GM12878 (cell line): Measurements from ENCODE around the gene ZNF678. TPM values are rescaled to one million over a fixed set of nuclear protein-coding genes. Genes with fewer than 3 reads are reported as not detected.

Source experiments
- ATAC-seq: fragments of 200-7000 bp; cut with Tn5 transposase; 3 replicates; pipeline ENCODE4 v1.9.1; 2020; ENCODE audit warnings: mild to moderate bottlenecking, moderate library complexity
- BruUV-seq: library from RNA; stranded (reverse); fragments of 400-500 nt; replicated peaks from 2 replicates; lab custom pipeline; 2021; lab: Mats Ljungman, UMichigan
- CTCF ChIA-PET: fragments of 300-600 bp; sonication (Branson Sonifier 250); formaldehyde crosslinking; extraction: SDS; loops from one replicate; lab custom pipeline; 2021; ENCODE audit warnings: inconsistent platforms; lab: Yijun Ruan, JAX
- POLR2A ChIA-PET: fragments of 350-600 bp; formaldehyde crosslinking; extraction: SDS; loops from one replicate; lab custom pipeline; 2021; ENCODE audit warnings: inconsistent platforms; lab: Charles Lee
- RAD21 ChIA-PET: fragments of 300-600 bp; sonication (Branson Sonifier 250); formaldehyde crosslinking; loops from one replicate; lab custom pipeline; 2023; ENCODE audit warnings: antibody characterized with exemption; ENCODE audit not compliant: unreplicated experiment; lab: Charles Lee
- SMC1A ChIA-PET: fragments of 300-600 bp; sonication (Branson Sonifier 250); formaldehyde crosslinking; loops from one replicate; lab custom pipeline; 2023; ENCODE audit not compliant: unreplicated experiment, uncharacterized antibody; lab: Charles Lee
- DNase-seq: peaks from one replicate; pipeline ENCODE4 v3.0.0-alpha.2; 2011; ENCODE audit warnings: low read depth, low spot score
- FAIRE-seq: peaks from 3 replicates; lab custom pipeline; 2011; peaks lifted over from hg19 to GRCh38; lab: Jason Lieb, UNC
- H2AFZ ChIP-seq: 2 replicates; pipeline ENCODE4 v1.6.0; 2011; ENCODE audit warnings: low read depth, low read length, control low read depth; ENCODE audit not compliant: control insufficient read depth
- H3K27ac ChIP-seq: 2 replicates; pipeline ENCODE4 v1.5.1; 2011; ENCODE audit warnings: control low read depth; ENCODE audit not compliant: control insufficient read depth, insufficient read depth
- H3K27me3 ChIP-seq, 2 experiments: replicated peaks in 1 of 2; 2 replicates each; pipeline versions ENCODE4 v1.6.0 to v1.6.1; 2011; ENCODE audit warnings: low read length in 1 of 2; ENCODE audit not compliant: control insufficient read depth in 2 of 2, insufficient read depth in 2 of 2
- H3K36me3 ChIP-seq, 2 experiments: 2 replicates each; pipeline ENCODE4 v1.5.1; 2011; ENCODE audit warnings: low read length in 1 of 2; ENCODE audit not compliant: control insufficient read depth in 2 of 2, insufficient read depth in 2 of 2
- H3K4me1 ChIP-seq: 2 replicates; pipeline ENCODE4 v1.6.1; 2011; ENCODE audit warnings: mild to moderate bottlenecking, low read length, moderate library complexity, mixed read lengths; ENCODE audit not compliant: control insufficient read depth, insufficient read depth
- H3K4me2 ChIP-seq: 2 replicates; pipeline ENCODE4 v1.6.0; 2011; ENCODE audit warnings: control low read depth; ENCODE audit not compliant: control insufficient read depth, insufficient read depth
- H3K4me3 ChIP-seq: fragments of 200-600 bp; sonication (generic); 2 replicates; pipeline ENCODE4 v1.5.1; 2016
- H3K79me2 ChIP-seq: 2 replicates; pipeline ENCODE4 v1.6.0; 2011; ENCODE audit warnings: low read length; ENCODE audit not compliant: control insufficient read depth, insufficient read depth
- H3K9ac ChIP-seq: 2 replicates; pipeline ENCODE4 v1.8.0; 2011; ENCODE audit warnings: low read length, control low read depth, mixed read lengths; ENCODE audit not compliant: control insufficient read depth, insufficient read depth
- H3K9me3 ChIP-seq: replicated peaks from 3 replicates; pipeline ENCODE4 v1.5.1; 2011; ENCODE audit warnings: mild to moderate bottlenecking, low read length; ENCODE audit not compliant: control insufficient read depth, insufficient read depth
- H4K20me1 ChIP-seq: 2 replicates; pipeline ENCODE4 v1.6.0; 2011; ENCODE audit not compliant: control insufficient read depth, insufficient read depth
- CHD1 ChIP-seq: IDR thresholded peaks from 2 replicates; pipeline ENCODE4 v1.6.1; 2012; ENCODE audit warnings: low read depth, low read length, improper control_type of control experiment
- FOS ChIP-seq: IDR thresholded peaks from 3 replicates; pipeline ENCODE4 v1.6.1; 2011; ENCODE audit warnings: borderline replicate concordance; ENCODE audit not compliant: insufficient read length; ENCODE audit errors: extremely low read depth
- LARP7 ChIP-seq: fragments of 450-650 bp; IDR thresholded peaks from 2 replicates; pipeline ENCODE4 v1.6.1; 2017; ENCODE audit warnings: mild to moderate bottlenecking
- NFIC ChIP-seq: IDR thresholded peaks from 2 replicates; pipeline ENCODE4 v1.6.1; 2012; ENCODE audit warnings: low read depth, mild to moderate bottlenecking, inconsistent platforms, low read length, moderate library complexity
- NFYA ChIP-seq: IDR thresholded peaks from 2 replicates; pipeline ENCODE4 v1.6.1; 2011; ENCODE audit warnings: low read depth, mild to moderate bottlenecking, low read length, improper control_type of control experiment, borderline replicate concordance
- PAX8 ChIP-seq: fragments of 450-650 bp; IDR thresholded peaks from 2 replicates; pipeline ENCODE4 v1.6.1; 2017; ENCODE audit warnings: mild to moderate bottlenecking, moderate library complexity
- RB1 ChIP-seq: fragments of 450-650 bp; formaldehyde crosslinking; IDR thresholded peaks from 2 replicates; pipeline ENCODE4 v1.6.1; 2017; ENCODE audit warnings: mild to moderate bottlenecking, borderline replicate concordance
- RFX5 ChIP-seq: IDR thresholded peaks from 2 replicates; pipeline ENCODE4 v1.6.1; 2011; ENCODE audit warnings: low read depth, low read length, improper control_type of control experiment
- SUPT20H ChIP-seq: IDR thresholded peaks from 2 replicates; pipeline ENCODE4 v1.6.1; 2011; ENCODE audit warnings: low read depth, mild to moderate bottlenecking, low read length, moderate library complexity, borderline replicate concordance; ENCODE audit not compliant: control insufficient read depth
- TCF7 ChIP-seq: IDR thresholded peaks from 2 replicates; pipeline ENCODE4 v1.6.1; 2014; ENCODE audit warnings: antibody characterized with exemption, borderline replicate concordance
- ZNF217 ChIP-seq: fragments of 450-650 bp; IDR thresholded peaks from 2 replicates; pipeline ENCODE4 v1.6.1; 2017; ENCODE audit warnings: antibody characterized with exemption, mild to moderate bottlenecking
- ZNF24 ChIP-seq: fragments of 450-650 bp; IDR thresholded peaks from 2 replicates; pipeline ENCODE4 v1.6.1; 2017; ENCODE audit warnings: antibody characterized with exemption, mild to moderate bottlenecking
- ZNF384 ChIP-seq: IDR thresholded peaks from 2 replicates; pipeline ENCODE4 v1.6.1; 2012; ENCODE audit warnings: low read depth, mild to moderate bottlenecking, low read length, improper control_type of control experiment, borderline replicate concordance
- ZZZ3 ChIP-seq: IDR thresholded peaks from 2 replicates; pipeline ENCODE4 v1.6.1; 2011; ENCODE audit warnings: low read depth; ENCODE audit not compliant: control insufficient read depth, insufficient read length
- WGBS: methylation state at CpG from one replicate; pipeline ENCODE4 v1.1.6; 2016; ENCODE audit warnings: low lambda C conversion rate; ENCODE audit not compliant: insufficient replicate concordance, insufficient coverage; ENCODE audit errors: missing lambda C conversion rate; 5-methylcytosine and 5-hydroxymethylcytosine counted together
- in situ Hi-C: fragments of 300-500 bp; cut with MboI; formaldehyde crosslinking; loops from 9 replicates; pipeline ENCODE4 v1.14.3; 2018; ENCODE audit warnings: mixed read lengths
- intact Hi-C: fragments of 100-400 bp; cut with micrococcal nuclease; formaldehyde crosslinking; loops from one replicate; pipeline ENCODE4 v1.14.2; 2022; ENCODE audit not compliant: unreplicated experiment
- polyA plus RNA-seq, 11 experiments: library from polyadenylated mRNA; depleted of rRNA in 4 of 11; unstranded in 6 of 11; stranded (reverse) in 5 of 11; fragments of >200 nt; fragmentation: Nextera tagmentation in 4 of 11; fragmentation: Illumina TruSeq in 1 of 11; extraction: Ambion mirVana in 4 of 11; extraction: Trizol in 1 of 11; gene quantifications; 1 replicate in 1 of 11; 2 replicates in 10 of 11; pipeline versions ENCODE4 v1.2.1 to v1.2.3, GENCODE V29; 2011 to 2016; ENCODE audit warnings: inconsistent platforms in 2 of 11, missing spikeins in 2 of 11, low read depth in 1 of 11
- total RNA-seq, 4 experiments: library from RNA; depleted of rRNA in 3 of 4; stranded (reverse); fragments of >200 nt in 3 of 4; fragmentation: Illumina TruSeq in 1 of 4; extraction: Trizol in 1 of 4; gene quantifications; 2 replicates each; pipeline versions ENCODE4 v1.2.1 to v1.2.3, GENCODE V29; 2013 to 2021
- TF ChIP-seq, protein P1 (sequence below): fragments of 450-650 bp; IDR thresholded peaks from 2 replicates; pipeline ENCODE4 v1.6.1; 2017; ENCODE audit warnings: mild to moderate bottlenecking, moderate library complexity
- TF ChIP-seq, protein P2 (sequence below): IDR thresholded peaks from 2 replicates; pipeline ENCODE4 v1.6.1; 2012; ENCODE audit warnings: low read depth, low read length, improper control_type of control experiment

ZNF678 gene
- total and polyA plus RNA-seq, 10 of the 15 experiments (the other 5 are each of a cell fraction or from before 2014, with no cell fraction given), result 1.4 to 10.4 (median 3.5) TPM

DNA sequence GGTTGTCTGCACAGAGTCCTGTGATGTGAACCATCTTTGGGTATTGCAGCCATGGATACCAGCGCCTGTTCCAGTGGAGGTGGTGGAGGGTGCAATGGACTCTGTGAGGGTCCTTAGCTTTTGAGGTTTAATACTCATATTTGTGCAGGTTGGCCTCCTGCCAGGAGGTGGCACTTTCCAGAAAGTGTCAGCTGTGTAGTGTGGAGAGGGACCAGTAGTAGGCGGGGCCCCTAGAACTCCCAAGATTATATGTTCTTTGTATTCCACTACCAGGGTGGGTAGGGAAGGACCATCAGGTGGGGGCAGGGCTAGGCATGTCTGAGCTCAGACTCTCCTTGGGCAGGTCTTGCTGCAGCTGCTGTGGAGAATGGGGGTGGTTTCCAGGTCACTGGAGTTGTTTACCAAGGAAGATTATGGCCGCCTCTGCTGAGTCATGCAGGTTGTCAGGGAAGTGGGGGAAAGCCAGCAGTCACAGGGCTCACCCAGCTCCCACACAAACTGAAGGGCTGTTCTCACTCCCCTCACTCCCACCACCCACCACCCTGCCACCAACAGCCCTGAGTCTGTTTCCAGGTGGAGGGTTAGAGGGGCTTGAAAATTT lies 31.2 kb upstream of the ZNF678 start:
- no TSS peak for BruUV-seq
- H3K4me2 ChIP-seq, result no peak overlapping the region
- H4K20me1 ChIP-seq, result no peaks in the 10 kb centered on the region
- no peak for ATAC-seq
- H3K4me1 ChIP-seq, result no peaks in the 10 kb centered on the region
- no peaks in the 10 kb centered on the region; the same call in 2 of the 3 replicates for H3K9me3 ChIP-seq
- H3K9ac ChIP-seq, result no peak overlapping the region
- no peak for DNase-seq
- 76% methylated on average over 3 of the region's 3 CpGs for WGBS
- ChIA-PET RAD21 (no interaction called here), CTCF (interaction anchor here (0.6 to 1.3 kb wide), 3 partner anchors 11 to 13 kb away, joined by 3 to 5 read pairs (median 4); no protein-coding TSS in a partner anchor), SMC1A (interaction anchor here (1.4 kb wide), 1 partner anchor 32 kb away, joined by 3 read pairs; no protein-coding TSS in a partner anchor), POLR2A (no interaction called here)
- no peak overlapping the region for H3K4me3 ChIP-seq
- in situ Hi-C loops (no loop called here), intact Hi-C loops (no loop called here)
- H3K27ac ChIP-seq, result no peak overlapping the region
- FAIRE-seq, result no peak
- no peaks in the 10 kb centered on the region for H3K79me2 ChIP-seq
- no peaks in the 10 kb centered on the region for H3K36me3 ChIP-seq
- H2AFZ ChIP-seq, result no peak overlapping the region
- TF ChIP-seq FOS (no peak), RB1 (no peak), NFIC (no peak), SUPT20H (no peak), PAX8 (no peak), ZNF384 (no peak), ZZZ3 (no peak), LARP7 (no peak), ZNF24 (no peak), CHD1 (no peak), TCF7 (no peak), ZNF217 (no peak), NFYA (no peak), RFX5 (no peak)
- TF ChIP-seq, protein P1, sequence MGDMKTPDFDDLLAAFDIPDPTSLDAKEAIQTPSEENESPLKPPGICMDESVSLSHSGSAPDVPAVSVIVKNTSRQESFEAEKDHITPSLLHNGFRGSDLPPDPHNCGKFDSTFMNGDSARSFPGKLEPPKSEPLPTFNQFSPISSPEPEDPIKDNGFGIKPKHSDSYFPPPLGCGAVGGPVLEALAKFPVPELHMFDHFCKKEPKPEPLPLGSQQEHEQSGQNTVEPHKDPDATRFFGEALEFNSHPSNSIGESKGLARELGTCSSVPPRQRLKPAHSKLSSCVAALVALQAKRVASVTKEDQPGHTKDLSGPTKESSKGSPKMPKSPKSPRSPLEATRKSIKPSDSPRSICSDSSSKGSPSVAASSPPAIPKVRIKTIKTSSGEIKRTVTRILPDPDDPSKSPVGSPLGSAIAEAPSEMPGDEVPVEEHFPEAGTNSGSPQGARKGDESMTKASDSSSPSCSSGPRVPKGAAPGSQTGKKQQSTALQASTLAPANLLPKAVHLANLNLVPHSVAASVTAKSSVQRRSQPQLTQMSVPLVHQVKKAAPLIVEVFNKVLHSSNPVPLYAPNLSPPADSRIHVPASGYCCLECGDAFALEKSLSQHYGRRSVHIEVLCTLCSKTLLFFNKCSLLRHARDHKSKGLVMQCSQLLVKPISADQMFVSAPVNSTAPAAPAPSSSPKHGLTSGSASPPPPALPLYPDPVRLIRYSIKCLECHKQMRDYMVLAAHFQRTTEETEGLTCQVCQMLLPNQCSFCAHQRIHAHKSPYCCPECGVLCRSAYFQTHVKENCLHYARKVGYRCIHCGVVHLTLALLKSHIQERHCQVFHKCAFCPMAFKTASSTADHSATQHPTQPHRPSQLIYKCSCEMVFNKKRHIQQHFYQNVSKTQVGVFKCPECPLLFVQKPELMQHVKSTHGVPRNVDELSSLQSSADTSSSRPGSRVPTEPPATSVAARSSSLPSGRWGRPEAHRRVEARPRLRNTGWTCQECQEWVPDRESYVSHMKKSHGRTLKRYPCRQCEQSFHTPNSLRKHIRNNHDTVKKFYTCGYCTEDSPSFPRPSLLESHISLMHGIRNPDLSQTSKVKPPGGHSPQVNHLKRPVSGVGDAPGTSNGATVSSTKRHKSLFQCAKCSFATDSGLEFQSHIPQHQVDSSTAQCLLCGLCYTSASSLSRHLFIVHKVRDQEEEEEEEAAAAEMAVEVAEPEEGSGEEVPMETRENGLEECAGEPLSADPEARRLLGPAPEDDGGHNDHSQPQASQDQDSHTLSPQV, result no peak
- TF ChIP-seq, protein P2, sequence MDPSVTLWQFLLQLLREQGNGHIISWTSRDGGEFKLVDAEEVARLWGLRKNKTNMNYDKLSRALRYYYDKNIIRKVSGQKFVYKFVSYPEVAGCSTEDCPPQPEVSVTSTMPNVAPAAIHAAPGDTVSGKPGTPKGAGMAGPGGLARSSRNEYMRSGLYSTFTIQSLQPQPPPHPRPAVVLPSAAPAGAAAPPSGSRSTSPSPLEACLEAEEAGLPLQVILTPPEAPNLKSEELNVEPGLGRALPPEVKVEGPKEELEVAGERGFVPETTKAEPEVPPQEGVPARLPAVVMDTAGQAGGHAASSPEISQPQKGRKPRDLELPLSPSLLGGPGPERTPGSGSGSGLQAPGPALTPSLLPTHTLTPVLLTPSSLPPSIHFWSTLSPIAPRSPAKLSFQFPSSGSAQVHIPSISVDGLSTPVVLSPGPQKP, result no peak
- H3K27me3 ChIP-seq, result no peaks in the 10 kb centered on the region
